GM13977 (cell line): ENCODE measurements around the gene LZTS3.

Experiments used
- DNase-seq: peaks from one replicate; pipeline ENCODE4 v3.0.0; 2012; ENCODE audit warnings: low spot score
- CTCF ChIP-seq: IDR thresholded peaks from 2 replicates; pipeline ENCODE4 v1.5.1; 2012; ENCODE audit warnings: mild to moderate bottlenecking, control low read depth; ENCODE audit not compliant: insufficient read depth; ENCODE audit errors: extremely low read depth, missing control alignments
- in situ Hi-C: fragments of 300-500 bp; cut with MboI; formaldehyde crosslinking; loops from one replicate; pipeline ENCODE4 v1.12.0; 2022; ENCODE audit warnings: low sequenced_read_pairs, low pct_unique_long_range_greater_than_20kb, mixed read lengths, inconsistent platforms; ENCODE audit not compliant: unreplicated experiment

Gene LZTS3

GRCh38 chr20:3150908-3151307 is 22.4 kb downstream of the LZTS3 start:
- in situ Hi-C loops, result no loop called here
- DNase-seq, result no peak
- no peak for TF ChIP-seq CTCF

- no peak for TF ChIP-seq CTCF
- DNase-seq, result no peak
- in situ Hi-C loops, result no loop called here
Measured at GRCh38 chr20:3146732-3147341, 26.5 kb downstream of the LZTS3 start.

- no peak for TF ChIP-seq CTCF
- in situ Hi-C loops, result no loop called here
- DNase-seq, result no peak
Measured at GRCh38 chr20:3141757-3142156, 31.6 kb downstream of the LZTS3 start.

- in situ Hi-C loops, result no loop called here
- no peak for DNase-seq
- TF ChIP-seq CTCF, result no peak
Measured at GRCh38 chr20:3137492-3137891, 35.9 kb downstream of the LZTS3 start.

GRCh38 chr20:3135507-3136070 is 37.8 kb downstream of the LZTS3 start:
- no peak for DNase-seq
- no peak for TF ChIP-seq CTCF
- in situ Hi-C loops, result no loop called here

GRCh38 chr20:3134151-3134550 is 39.2 kb downstream of the LZTS3 start:
- in situ Hi-C loops, result no loop called here
- DNase-seq, result no peak
- no peak for TF ChIP-seq CTCF
